MCF 10A (cell line): Measurements from ENCODE around the gene ZKSCAN5. TPM values are rescaled to one million over a fixed set of nuclear protein-coding genes. Genes with fewer than 3 reads are reported as not detected.
A peak's percentile ranks its signal among the peaks of the same experiment; 100 is the strongest.

ENCODE experiments used
- BruUV-seq: library from RNA; stranded (reverse); fragments of 400-500 nt; replicated peaks from 2 replicates; lab custom pipeline; 2021; lab: Mats Ljungman, UMichigan
- CTCF ChIA-PET: fragments of 300-600 bp; sonication (Branson Sonifier 250); formaldehyde crosslinking; extraction: SDS; loops from one replicate; lab custom pipeline; 2021; ENCODE audit warnings: antibody characterized with exemption, inconsistent platforms; lab: Yijun Ruan, JAX
- POLR2A ChIA-PET: fragments of 300-600, 350-650 bp; sonication (Branson Sonifier 250); formaldehyde crosslinking; extraction: SDS; loops from one replicate; lab custom pipeline; 2020; ENCODE audit warnings: antibody characterized with exemption, inconsistent platforms; lab: Yijun Ruan, JAX
- DNase-seq: peaks from one replicate; pipeline ENCODE4 v3.0.0-alpha.2; 2018; ENCODE audit not compliant: unreplicated experiment
- H3K27ac Mint-ChIP-seq: one replicate; pipeline ENCODE4 v1.8.0; 2022; ENCODE audit warnings: mild to moderate bottlenecking, low read depth, mixed read lengths; ENCODE audit not compliant: unreplicated experiment
- H3K27me3 Mint-ChIP-seq: one replicate; pipeline ENCODE4 v1.8.0; 2022; ENCODE audit warnings: mixed read lengths; ENCODE audit not compliant: insufficient read depth, unreplicated experiment
- H3K36me3 Mint-ChIP-seq: one replicate; pipeline ENCODE4 v1.8.0; 2022; ENCODE audit warnings: mild to moderate bottlenecking, moderate library complexity, mixed read lengths; ENCODE audit not compliant: insufficient read depth, unreplicated experiment
- H3K4me1 Mint-ChIP-seq: one replicate; pipeline ENCODE4 v1.8.0; 2022; ENCODE audit warnings: mixed read lengths; ENCODE audit not compliant: insufficient read depth, unreplicated experiment
- H3K4me3 Mint-ChIP-seq: one replicate; pipeline ENCODE4 v1.8.0; 2022; ENCODE audit warnings: mild to moderate bottlenecking, moderate library complexity, mixed read lengths; ENCODE audit not compliant: unreplicated experiment
- H3K9me3 Mint-ChIP-seq: one replicate; pipeline ENCODE4 v1.8.0; 2022; ENCODE audit warnings: mixed read lengths; ENCODE audit not compliant: unreplicated experiment
- intact Hi-C: fragments of 100-400 bp; cut with micrococcal nuclease; formaldehyde crosslinking; loops from 2 replicates; pipeline ENCODE4 v1.14.1; 2022
- total RNA-seq: library from RNA; stranded (reverse); gene quantifications from 2 replicates; pipeline ENCODE4 v1.2.3, GENCODE V29; 2022
- TF ChIP-seq, protein P1 (sequence below): fragments of 200-600 bp; IDR thresholded peaks from one replicate; pipeline ENCODE4 v1.8.0; 2022; ENCODE audit warnings: antibody characterized with exemption, mild to moderate bottlenecking; ENCODE audit not compliant: unreplicated experiment

Gene ZKSCAN5
- total RNA-seq, 1 experiment from 2014 or later: 13.6 TPM

DNA sequence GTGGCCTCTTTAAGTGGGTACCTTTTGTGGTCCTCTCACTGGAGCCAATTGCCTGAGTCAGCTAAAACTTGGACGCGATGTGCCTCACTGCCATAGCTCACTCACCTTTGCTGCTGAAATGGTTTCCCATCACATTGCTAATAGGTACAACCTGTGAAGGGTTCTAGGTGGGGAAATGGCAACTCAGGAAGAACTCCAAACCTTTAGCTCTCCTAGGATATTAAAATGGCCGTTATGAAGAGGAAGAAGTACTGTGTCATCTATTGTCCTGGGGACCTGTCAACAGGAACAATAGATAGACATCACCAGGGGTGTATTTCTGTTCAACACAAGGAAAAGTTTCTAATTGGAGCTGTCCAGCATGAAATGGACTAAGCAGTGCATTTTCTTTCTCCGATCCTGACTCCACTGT, 52.7 kb downstream of the ZKSCAN5 start:
- Mint-ChIP-seq H3K27me3 (no peaks in the 10 kb centered on the region), H3K36me3 (peaks cover 34% of the 10 kb centered on the region), H3K4me1 (peaks cover 27% of the 10 kb centered on the region), H3K9me3 (no peaks in the 10 kb centered on the region), H3K27ac (peak overlapping the region; percentile 86), H3K4me3 (peak overlapping the region; percentile 85)
- BruUV-seq: no TSS peak
- CTCF ChIA-PET: interaction anchor here (0.6 to 1.3 kb wide), 5 partner anchors 13 to 672 kb away, joined by 3 to 4 read pairs (median 3); no protein-coding TSS in a partner anchor
- TF ChIP-seq, protein P1, sequence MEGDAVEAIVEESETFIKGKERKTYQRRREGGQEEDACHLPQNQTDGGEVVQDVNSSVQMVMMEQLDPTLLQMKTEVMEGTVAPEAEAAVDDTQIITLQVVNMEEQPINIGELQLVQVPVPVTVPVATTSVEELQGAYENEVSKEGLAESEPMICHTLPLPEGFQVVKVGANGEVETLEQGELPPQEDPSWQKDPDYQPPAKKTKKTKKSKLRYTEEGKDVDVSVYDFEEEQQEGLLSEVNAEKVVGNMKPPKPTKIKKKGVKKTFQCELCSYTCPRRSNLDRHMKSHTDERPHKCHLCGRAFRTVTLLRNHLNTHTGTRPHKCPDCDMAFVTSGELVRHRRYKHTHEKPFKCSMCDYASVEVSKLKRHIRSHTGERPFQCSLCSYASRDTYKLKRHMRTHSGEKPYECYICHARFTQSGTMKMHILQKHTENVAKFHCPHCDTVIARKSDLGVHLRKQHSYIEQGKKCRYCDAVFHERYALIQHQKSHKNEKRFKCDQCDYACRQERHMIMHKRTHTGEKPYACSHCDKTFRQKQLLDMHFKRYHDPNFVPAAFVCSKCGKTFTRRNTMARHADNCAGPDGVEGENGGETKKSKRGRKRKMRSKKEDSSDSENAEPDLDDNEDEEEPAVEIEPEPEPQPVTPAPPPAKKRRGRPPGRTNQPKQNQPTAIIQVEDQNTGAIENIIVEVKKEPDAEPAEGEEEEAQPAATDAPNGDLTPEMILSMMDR: no peak
- intact Hi-C loops: no loop called here
- POLR2A ChIA-PET: interaction anchor here (0.5 to 5.0 kb wide), 23 partner anchors 7 to 1183 kb away, joined by 3 to 55 read pairs (median 5); partner anchors contain the start of genes ATP5MF, BUD31, MEPCE and PDAP1
- no peak for DNase-seq

DNA sequence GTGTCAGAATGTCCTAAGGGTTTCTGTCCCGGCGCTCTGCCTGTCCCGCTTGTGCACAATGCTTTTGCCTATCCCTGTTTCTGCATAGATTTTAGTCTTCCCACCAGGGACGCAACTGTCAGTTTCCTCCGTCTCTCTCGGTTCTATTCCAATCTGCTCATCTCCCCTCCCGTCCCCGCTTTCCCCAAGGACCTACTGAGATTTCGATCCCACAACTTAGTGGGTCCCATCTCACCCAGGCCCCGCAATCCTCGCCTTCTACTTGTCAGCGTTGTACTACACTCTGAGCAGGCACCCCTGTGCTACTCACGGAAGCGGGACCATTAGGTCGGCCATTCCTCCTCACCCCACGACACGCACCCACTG, 53.5 kb downstream of the ZKSCAN5 start:
- DNase-seq: no peak
- H3K27me3 Mint-ChIP-seq: no peaks in the 10 kb centered on the region
- POLR2A ChIA-PET: interaction anchor here (0.6 to 5.0 kb wide), 37 partner anchors 8 to 1309 kb away, joined by 3 to 55 read pairs (median 5); partner anchors contain the start of genes AP4M1, ATP5MF, BUD31 and CYP3A43
- CTCF ChIA-PET: interaction anchor here (1.2 to 1.3 kb wide), 2 partner anchors 34 to 83 kb away, joined by 3 to 6 read pairs; no protein-coding TSS in a partner anchor
- BruUV-seq: no TSS peak
- TF ChIP-seq, protein P1: no peak
- peaks cover 39% of the 10 kb centered on the region for H3K36me3 Mint-ChIP-seq
- H3K9me3 Mint-ChIP-seq: no peaks in the 10 kb centered on the region
- intact Hi-C loops: loop anchor here (1.0 to 2.0 kb wide), 2 partner anchors 53 to 58 kb away; partner anchors contain the start of genes ZKSCAN5 and ZSCAN25
- peaks cover 32% of the 10 kb centered on the region for H3K4me1 Mint-ChIP-seq
- H3K27ac Mint-ChIP-seq: peak overlapping the region; percentile 86
- H3K4me3 Mint-ChIP-seq: peak overlapping the region; percentile 85

- BruUV-seq: no TSS peak
- H3K4me1 Mint-ChIP-seq: peaks cover 33% of the 10 kb centered on the region
- ChIA-PET CTCF (interaction anchor here (0.6 to 1.3 kb wide), 3 partner anchors 35 to 306 kb away, joined by 3 to 6 read pairs (median 3); no protein-coding TSS in a partner anchor), POLR2A (interaction anchor here (0.6 to 5.0 kb wide), 37 partner anchors 9 to 1308 kb away, joined by 3 to 55 read pairs (median 5); partner anchors contain the start of genes AP4M1, ATP5MF, BUD31 and CYP3A43)
- H3K27ac Mint-ChIP-seq: peak within 1 kb of the TSS; percentile 86
- no peaks in the 10 kb centered on the region for H3K9me3 Mint-ChIP-seq
- TF ChIP-seq, protein P1: no peak
- intact Hi-C loops: loop anchor here (1.0 to 2.0 kb wide), 2 partner anchors 54 to 58 kb away; partner anchors contain the start of genes ZKSCAN5 and ZSCAN25
- H3K36me3 Mint-ChIP-seq: peaks cover 44% of the 10 kb centered on the region
- H3K27me3 Mint-ChIP-seq: no peaks in the 10 kb centered on the region
- H3K4me3 Mint-ChIP-seq: peak within 1 kb of the TSS; percentile 85
- DNase-seq: peak; percentile 85
These were observed 54.1 kb downstream of the ZKSCAN5 start, which contains the start of gene ZNF655 for GRCh38 chr7:99558306-99559174. ZNF655 (plus strand) TSS chr7:99558642; CDS start chr7:99560560, 1,918 bp downstream.
